Mesendoderm (in vitro differentiated cells): ENCODE results near the gene RSU1.

Source experiments
- DNase-seq: peaks from one replicate; pipeline ENCODE4 v3.0.0; 2013
- H2AK5ac ChIP-seq: 2 replicates; pipeline ENCODE4 v1.6.1; 2013; ENCODE audit warnings: low read length, inconsistent platforms
- H2BK120ac ChIP-seq: 2 replicates; pipeline ENCODE4 v1.6.1; 2013; ENCODE audit warnings: low read depth, mild to moderate bottlenecking, low read length, moderate library complexity, mixed read lengths
- H2BK15ac ChIP-seq: replicated peaks from 2 replicates; pipeline ENCODE4 v1.6.1; 2013; ENCODE audit warnings: low read depth, mild to moderate bottlenecking, moderate library complexity
- H2BK5ac ChIP-seq: 2 replicates; pipeline ENCODE4 v1.6.1; 2013; ENCODE audit warnings: low read length, inconsistent platforms
- H3K18ac ChIP-seq: 2 replicates; pipeline ENCODE4 v1.6.1; 2013; ENCODE audit warnings: mild to moderate bottlenecking, low read length, mixed read lengths
- H3K23ac ChIP-seq: one replicate; pipeline ENCODE4 v1.6.1; 2013; ENCODE audit warnings: low read length
- H3K27ac ChIP-seq: 2 replicates; pipeline ENCODE4 v1.5.1; 2013; ENCODE audit warnings: low read depth, mild to moderate bottlenecking, inconsistent platforms, low read length, moderate library complexity
- H3K27me3 ChIP-seq: 2 replicates; pipeline ENCODE4 v1.6.1; 2013; ENCODE audit warnings: low read length, control low read depth, mild to moderate bottlenecking, inconsistent platforms; ENCODE audit not compliant: insufficient read depth, poor library complexity
- H3K36me3 ChIP-seq: 2 replicates; pipeline ENCODE4 v1.6.1; 2013; ENCODE audit warnings: low read length, inconsistent platforms; ENCODE audit not compliant: control insufficient read depth, insufficient read depth
- H3K4ac ChIP-seq: one replicate; pipeline ENCODE4 v1.6.1; 2013; ENCODE audit warnings: low read depth, mild to moderate bottlenecking, low read length, moderate library complexity
- H3K4me1 ChIP-seq: 2 replicates; pipeline ENCODE4 v1.6.1; 2013; ENCODE audit warnings: low read depth, low read length, inconsistent platforms; ENCODE audit not compliant: control insufficient read depth
- H3K4me2 ChIP-seq: 2 replicates; pipeline ENCODE4 v1.6.1; 2013; ENCODE audit warnings: low read length
- H3K4me3 ChIP-seq: 2 replicates; pipeline ENCODE4 v1.5.1; 2013; ENCODE audit warnings: mild to moderate bottlenecking, low read length
- H3K56ac ChIP-seq: one replicate; pipeline ENCODE4 v1.6.1; 2013; ENCODE audit warnings: low read length
- H3K79me1 ChIP-seq: 2 replicates; pipeline ENCODE4 v1.6.1; 2013; ENCODE audit warnings: low read length, inconsistent platforms
- H3K79me2 ChIP-seq: 2 replicates; pipeline ENCODE4 v1.6.1; 2013; ENCODE audit warnings: mild to moderate bottlenecking, low read length; ENCODE audit not compliant: control insufficient read depth, insufficient read depth
- H3K9ac ChIP-seq: 2 replicates; pipeline ENCODE4 v1.6.1; 2013; ENCODE audit warnings: low read length, inconsistent platforms
- H4K5ac ChIP-seq: one replicate; pipeline ENCODE4 v1.6.1; 2013; ENCODE audit warnings: low read length
- H4K8ac ChIP-seq: one replicate; pipeline ENCODE4 v1.6.1; 2013; ENCODE audit warnings: low read depth, mild to moderate bottlenecking, control low read depth, low read length, moderate library complexity
- WGBS: extraction: QIAGEN DNeasy Blood & Tissue Kit; methylation state at CpG from one replicate; pipeline ENCODE4 v1.1.7; 2013; ENCODE audit warnings: low lambda C conversion rate, missing lambda C conversion rate; ENCODE audit not compliant: insufficient coverage; ENCODE audit errors: extremely low coverage; 5-methylcytosine and 5-hydroxymethylcytosine counted together

The RSU1 gene

DNA sequence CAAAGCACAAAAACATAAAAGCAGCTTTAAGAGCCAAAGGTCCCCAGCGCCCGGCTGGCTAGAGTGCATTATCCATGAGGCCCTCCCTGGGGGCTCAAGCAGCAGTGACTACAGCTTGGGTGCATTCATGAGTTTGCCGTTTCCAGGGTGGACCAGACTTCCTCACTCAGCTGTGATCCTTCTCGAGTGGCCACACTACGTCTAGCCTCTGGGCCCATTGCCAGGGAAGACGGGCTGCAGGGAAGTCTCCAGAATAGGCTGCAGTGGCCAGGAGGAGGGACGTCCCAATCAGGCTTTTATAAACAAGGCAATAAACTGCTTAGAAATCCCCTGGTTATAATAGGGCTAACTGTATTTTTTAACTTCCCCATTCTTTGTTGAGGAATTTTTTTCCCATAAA is 206.2 kb downstream of the RSU1 start:
- WGBS = no CpG with 5 or more reads among the region's 7 CpGs
- Histone ChIP-seq H3K79me1 (no peaks in the 10 kb centered on the region), H2BK120ac (no peak overlapping the region), H3K27me3 (no peaks in the 10 kb centered on the region), H3K4ac (no peak overlapping the region), H3K23ac (no peak overlapping the region), H3K9ac (no peak overlapping the region), H3K4me1 (no peaks in the 10 kb centered on the region), H3K18ac (no peak overlapping the region), H3K36me3 (no peaks in the 10 kb centered on the region), H2BK15ac (no peak overlapping the region), H3K4me3 (no peak overlapping the region), H3K4me2 (no peak overlapping the region), H2AK5ac (no peak overlapping the region), H3K56ac (no peak overlapping the region), H4K5ac (no peak overlapping the region), H3K79me2 (no peaks in the 10 kb centered on the region), H3K27ac (no peak overlapping the region), H4K8ac (no peak overlapping the region), H2BK5ac (no peak overlapping the region)
- no peak for DNase-seq

DNA sequence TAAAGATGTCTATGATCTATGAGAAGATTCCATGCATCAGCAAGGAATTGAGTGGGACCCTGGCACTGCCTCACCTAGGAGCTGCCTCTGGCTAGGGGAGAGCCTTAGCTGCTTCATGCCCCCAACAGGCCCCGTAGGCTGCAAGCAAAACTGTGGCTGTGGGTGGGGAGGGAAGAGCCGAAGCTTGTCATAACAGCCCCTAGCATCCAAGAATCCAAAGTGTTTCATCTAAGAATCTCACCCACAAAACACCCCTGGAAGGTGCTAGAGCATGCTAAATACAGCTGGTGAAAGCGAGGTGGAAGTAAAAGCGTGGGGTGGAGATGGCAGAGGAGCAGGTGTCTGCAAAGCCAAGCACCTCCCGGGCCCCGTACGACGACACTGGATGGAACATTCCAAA is 208.0 kb downstream of the RSU1 start:
- Histone ChIP-seq H3K56ac (no peak overlapping the region), H3K23ac (no peak overlapping the region), H3K27ac (no peak overlapping the region), H2BK120ac (no peak overlapping the region), H3K18ac (no peak overlapping the region), H3K27me3 (no peaks in the 10 kb centered on the region), H3K4me3 (no peak overlapping the region), H4K5ac (no peak overlapping the region), H3K4me2 (no peak overlapping the region), H3K9ac (no peak overlapping the region), H3K79me2 (no peaks in the 10 kb centered on the region), H2BK5ac (no peak overlapping the region), H3K36me3 (no peaks in the 10 kb centered on the region), H4K8ac (no peak overlapping the region), H3K79me1 (no peaks in the 10 kb centered on the region), H3K4ac (no peak overlapping the region), H2AK5ac (no peak overlapping the region), H3K4me1 (no peaks in the 10 kb centered on the region), H2BK15ac (no peak overlapping the region)
- DNase-seq = no peak
- WGBS = no CpG with 5 or more reads among the region's 8 CpGs

DNA sequence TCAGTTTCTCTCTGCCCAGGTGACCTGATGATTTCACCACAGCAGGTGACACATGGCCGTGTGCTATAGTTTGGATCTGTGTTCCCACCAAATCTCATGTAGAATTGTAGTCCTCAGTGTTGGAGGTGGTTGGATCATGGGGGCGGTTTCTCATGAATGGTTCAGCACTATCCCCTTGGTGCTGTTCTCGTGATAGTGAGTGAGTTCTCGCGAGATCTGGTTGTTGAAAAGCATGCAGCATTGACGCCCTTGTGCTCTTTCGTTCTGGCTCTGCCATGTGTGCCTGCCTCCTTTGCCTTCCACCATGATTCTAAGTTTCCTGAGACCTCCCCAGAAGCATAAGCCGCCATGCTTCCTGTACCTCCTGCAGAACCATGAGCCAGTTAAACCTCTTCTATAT is 210.3 kb downstream of the RSU1 start:
- Histone ChIP-seq H2BK15ac (no peak overlapping the region), H2BK120ac (no peak overlapping the region), H3K4ac (no peak overlapping the region), H3K4me2 (no peak overlapping the region), H3K56ac (no peak overlapping the region), H2BK5ac (no peak overlapping the region), H3K79me1 (no peaks in the 10 kb centered on the region), H3K4me1 (no peaks in the 10 kb centered on the region), H4K5ac (no peak overlapping the region), H3K23ac (no peak overlapping the region), H3K27ac (no peak overlapping the region), H2AK5ac (no peak overlapping the region), H3K4me3 (no peak overlapping the region), H3K27me3 (no peaks in the 10 kb centered on the region), H3K18ac (no peak overlapping the region), H4K8ac (no peak overlapping the region), H3K36me3 (no peaks in the 10 kb centered on the region), H3K79me2 (no peaks in the 10 kb centered on the region), H3K9ac (no peak overlapping the region)
- no peak for DNase-seq
- no CpG with 5 or more reads among the region's 8 CpGs for WGBS

DNA sequence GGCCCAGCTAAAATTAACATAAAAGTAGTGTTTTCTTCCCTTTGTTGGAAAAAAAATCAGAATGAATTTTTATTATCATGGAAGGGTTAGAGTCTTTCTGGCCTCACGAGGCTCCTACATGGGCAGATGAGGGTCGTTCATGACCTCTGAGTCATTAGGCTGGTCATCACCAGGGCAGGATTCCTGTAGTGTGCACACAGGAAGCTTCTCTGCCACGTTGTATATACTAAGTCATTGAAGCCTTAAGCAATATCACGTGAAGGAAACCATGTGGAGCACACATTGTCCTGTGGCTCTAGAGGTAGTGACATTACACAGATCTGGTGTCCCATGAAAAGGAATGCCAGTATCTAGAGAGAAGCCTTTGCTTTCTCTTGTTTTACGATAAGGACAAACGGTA is 210.8 kb downstream of the RSU1 start:
- Histone ChIP-seq H3K27me3 (no peaks in the 10 kb centered on the region), H2BK15ac (no peak overlapping the region), H2BK120ac (no peak overlapping the region), H3K79me2 (no peaks in the 10 kb centered on the region), H3K9ac (no peak overlapping the region), H2BK5ac (no peak overlapping the region), H3K23ac (no peak overlapping the region), H3K79me1 (no peaks in the 10 kb centered on the region), H3K56ac (no peak overlapping the region), H3K4ac (no peak overlapping the region), H3K27ac (no peak overlapping the region), H4K8ac (no peak overlapping the region), H3K4me3 (no peak overlapping the region), H3K4me1 (no peaks in the 10 kb centered on the region), H2AK5ac (no peak overlapping the region), H3K36me3 (no peaks in the 10 kb centered on the region), H4K5ac (no peak overlapping the region), H3K18ac (no peak overlapping the region), H3K4me2 (no peak overlapping the region)
- WGBS = no CpG with 5 or more reads among the region's 6 CpGs
- DNase-seq = no peak

DNA sequence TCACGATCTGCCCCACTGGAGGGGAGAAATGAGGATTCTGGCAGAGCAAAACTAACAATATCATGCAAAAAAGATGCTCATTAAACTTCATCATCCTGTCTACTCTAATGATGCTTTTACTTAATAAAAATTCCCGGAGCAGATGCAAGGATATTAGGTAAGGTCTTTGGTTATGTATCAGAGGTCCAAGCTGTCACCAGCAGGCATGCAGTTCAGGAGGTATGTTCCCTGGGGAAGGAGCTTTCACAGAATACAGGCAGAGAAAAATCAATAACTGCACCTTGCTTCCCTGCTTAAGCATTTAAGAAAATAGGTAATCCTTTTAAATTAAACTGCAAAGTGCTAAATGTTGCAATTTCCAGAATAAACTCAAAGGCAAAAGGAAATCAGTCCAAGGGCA is 213.9 kb downstream of the RSU1 start:
- no CpG with 5 or more reads among the region's 2 CpGs for WGBS

DNA sequence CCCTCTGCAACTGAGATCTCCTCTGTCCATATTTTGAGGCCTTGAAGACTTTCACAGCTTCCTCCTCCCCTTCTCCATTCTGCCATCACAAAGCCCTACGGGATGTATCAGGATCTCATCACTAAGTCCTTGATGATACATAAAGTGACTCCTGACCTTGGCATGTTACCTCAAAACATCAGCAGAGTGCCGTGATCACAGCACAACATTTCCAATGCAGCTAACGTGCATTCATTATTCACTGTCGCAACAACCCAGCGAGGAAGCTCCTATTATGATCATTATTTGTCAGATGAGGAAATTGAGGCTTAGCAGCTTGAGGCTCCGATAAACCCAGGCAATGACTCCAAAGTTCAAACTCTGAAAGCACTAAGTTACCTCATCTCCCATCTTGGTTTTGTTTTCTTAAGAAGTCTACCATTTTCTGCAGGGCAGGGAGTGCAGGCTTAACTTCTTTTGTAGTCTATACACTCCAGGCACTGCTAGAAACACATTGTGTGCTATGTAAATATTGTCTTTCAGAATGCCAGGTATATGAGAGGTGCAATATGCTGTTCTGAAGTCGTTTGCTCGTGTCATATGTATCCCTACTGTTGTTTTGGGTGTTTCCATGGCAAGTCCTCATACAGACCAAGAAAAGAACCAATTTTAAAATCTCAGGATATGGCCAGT is 215.0 kb downstream of the RSU1 start:
- Histone ChIP-seq H3K56ac (no peak overlapping the region), H3K4ac (no peak overlapping the region), H3K27me3 (no peaks in the 10 kb centered on the region), H3K18ac (no peak overlapping the region), H3K4me2 (no peak overlapping the region), H2AK5ac (no peak overlapping the region), H3K27ac (no peak overlapping the region), H2BK120ac (no peak overlapping the region), H3K79me1 (no peaks in the 10 kb centered on the region), H4K8ac (no peak overlapping the region), H2BK15ac (no peak overlapping the region), H3K36me3 (no peaks in the 10 kb centered on the region), H3K23ac (no peak overlapping the region), H3K4me3 (no peak overlapping the region), H4K5ac (no peak overlapping the region), H3K79me2 (no peaks in the 10 kb centered on the region), H3K9ac (no peak overlapping the region), H2BK5ac (no peak overlapping the region), H3K4me1 (no peaks in the 10 kb centered on the region)
- DNase-seq = no peak
- WGBS = no CpG with 5 or more reads among the region's 8 CpGs

More for the DNA sequence above, 213.9 kb downstream of the RSU1 start:
- Histone ChIP-seq H3K27ac (no peak overlapping the region), H3K4me3 (no peak overlapping the region), H2BK120ac (no peak overlapping the region), H2BK5ac (no peak overlapping the region), H3K4ac (no peak overlapping the region), H3K79me2 (no peaks in the 10 kb centered on the region), H4K5ac (no peak overlapping the region), H3K56ac (no peak overlapping the region), H3K4me2 (no peak overlapping the region), H3K4me1 (no peaks in the 10 kb centered on the region), H4K8ac (no peak overlapping the region), H3K18ac (no peak overlapping the region), H3K9ac (no peak overlapping the region), H3K36me3 (no peaks in the 10 kb centered on the region), H3K79me1 (no peaks in the 10 kb centered on the region), H3K27me3 (no peaks in the 10 kb centered on the region), H2AK5ac (no peak overlapping the region), H3K23ac (no peak overlapping the region), H2BK15ac (no peak overlapping the region)
- DNase-seq = no peak
